Activated CD4-positive, alpha-beta T cell treated with anti-CD3 and anti-CD28 coated beads for 1 hour (primary cell): Measurements from ENCODE around the gene CDHR1.

Experiments used
- DNase-seq: peaks from one replicate; pipeline ENCODE4 v3.0.0-alpha.2; 2020

The CDHR1 gene

GRCh38 chr10:84201682-84202081 lies 7.3 kb downstream of the CDHR1 start:
- no peak for DNase-seq

GRCh38 chr10:84202349-84202748 lies 8.0 kb downstream of the CDHR1 start:
- DNase-seq, result no peak

- DNase-seq, result no peak
These were observed 9.8 kb downstream of the CDHR1 start for GRCh38 chr10:84204122-84204521.

- DNase-seq, result no peak
These were observed 10.3 kb downstream of the CDHR1 start for GRCh38 chr10:84204610-84205009.

- DNase-seq, result peak; percentile 22
These were observed 10.9 kb downstream of the CDHR1 start for GRCh38 chr10:84205049-84205852.

- no peak for DNase-seq
These were observed 11.7 kb downstream of the CDHR1 start for GRCh38 chr10:84205853-84206525.

- DNase-seq, result no peak
These were observed 13.7 kb downstream of the CDHR1 start for GRCh38 chr10:84208023-84208422.

DNA sequence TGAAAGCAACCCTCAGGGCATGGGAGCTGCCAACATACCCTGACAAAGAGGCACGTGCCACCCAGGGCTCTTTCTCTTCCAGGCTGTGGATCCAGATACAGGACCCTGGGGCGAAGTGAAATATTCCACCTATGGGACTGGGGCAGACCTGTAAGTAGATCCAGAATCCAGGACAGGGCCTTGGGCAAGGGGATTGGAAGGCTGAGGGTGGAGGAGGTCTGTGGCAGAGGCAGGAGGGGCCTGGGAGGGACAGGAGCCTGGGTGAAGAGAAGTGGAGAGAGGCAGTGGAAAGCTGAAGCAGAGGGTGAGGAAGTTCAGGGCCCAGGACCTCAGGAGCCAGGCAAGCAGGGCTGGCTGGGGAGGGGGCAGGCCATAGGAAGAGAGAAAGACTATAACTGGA lies 17.2 kb downstream of the CDHR1 start:
- DNase-seq, result no peak

GRCh38 chr10:84212014-84212413 lies 17.7 kb downstream of the CDHR1 start:
- DNase-seq, result no peak

GRCh38 chr10:84213076-84213475 lies 18.7 kb downstream of the CDHR1 start:
- no peak for DNase-seq

DNA sequence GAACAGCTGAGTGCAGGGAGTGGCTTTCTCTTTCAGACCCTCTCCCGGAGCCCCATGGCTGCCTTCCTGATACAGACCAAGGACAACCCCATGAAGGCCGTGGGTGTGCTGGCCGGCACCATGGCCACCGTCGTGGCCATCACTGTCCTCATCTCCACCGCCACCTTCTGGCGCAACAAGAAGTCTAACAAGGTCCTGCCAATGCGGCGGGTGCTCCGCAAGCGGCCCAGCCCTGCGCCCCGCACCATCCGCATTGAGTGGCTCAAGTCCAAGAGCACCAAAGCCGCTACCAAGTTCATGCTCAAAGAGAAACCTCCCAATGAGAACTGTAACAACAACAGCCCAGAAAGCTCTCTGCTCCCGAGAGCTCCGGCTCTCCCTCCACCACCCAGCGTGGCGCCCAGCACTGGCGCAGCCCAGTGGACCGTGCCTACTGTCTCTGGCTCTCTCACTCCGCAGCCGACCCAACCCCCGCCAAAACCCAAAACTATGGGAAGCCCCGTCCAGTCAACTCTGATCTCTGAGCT lies 19.8 kb downstream of the CDHR1 start:
- DNase-seq, result no peak

DNA sequence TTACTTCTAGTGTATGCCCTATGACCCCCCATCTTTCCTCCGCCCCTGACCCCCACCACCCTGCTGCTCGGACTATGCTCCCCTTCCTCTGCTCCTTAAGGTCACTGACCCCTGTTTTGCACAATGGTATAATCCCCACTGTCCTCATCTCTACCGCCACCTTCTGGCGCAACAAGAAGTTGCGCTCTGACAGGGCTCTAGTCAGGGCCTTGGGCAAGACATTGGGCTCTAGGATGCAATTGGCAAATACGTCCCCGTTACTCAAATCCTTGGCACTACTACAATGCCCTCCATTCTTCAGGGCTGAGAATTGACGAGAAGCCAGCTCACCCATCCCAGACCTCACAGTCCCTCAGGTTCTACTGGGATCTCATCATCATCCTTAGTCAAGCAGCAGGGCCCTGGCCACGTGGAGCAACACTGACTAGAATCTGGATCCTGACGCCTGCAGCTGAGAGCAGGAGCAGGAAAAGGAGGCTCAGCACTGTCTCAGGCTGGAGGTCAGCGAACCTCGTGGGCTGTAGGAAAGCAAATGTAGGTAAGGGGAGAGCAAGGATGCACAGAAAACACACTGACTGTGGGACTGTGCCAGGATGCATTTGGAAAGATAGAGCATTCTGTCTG lies 20.4 kb downstream of the CDHR1 start:
- DNase-seq, result no peak

DNA sequence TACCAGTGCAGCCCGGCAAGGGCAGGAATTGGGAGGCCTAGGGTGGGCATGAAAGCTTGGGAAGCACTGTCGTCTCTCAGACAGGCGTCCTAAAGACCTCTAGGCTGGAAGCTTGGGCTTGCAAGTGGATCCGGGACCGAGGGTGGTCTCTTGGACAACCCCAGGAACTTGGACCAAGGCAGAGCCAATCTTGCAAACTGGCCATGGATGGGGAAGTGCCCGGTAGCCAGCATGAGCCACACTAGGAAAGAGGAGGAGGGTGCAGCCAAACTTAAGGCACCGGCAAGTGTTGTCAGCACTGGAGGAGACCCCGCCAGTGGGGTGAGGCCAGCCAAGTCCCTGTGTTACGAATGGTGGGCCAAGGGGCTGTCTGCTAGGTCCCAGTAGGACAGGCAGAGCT lies 22.5 kb downstream of the CDHR1 start:
- no peak for DNase-seq

GRCh38 chr10:84217746-84218145 lies 23.4 kb downstream of the CDHR1 start:
- DNase-seq, result no peak

DNA sequence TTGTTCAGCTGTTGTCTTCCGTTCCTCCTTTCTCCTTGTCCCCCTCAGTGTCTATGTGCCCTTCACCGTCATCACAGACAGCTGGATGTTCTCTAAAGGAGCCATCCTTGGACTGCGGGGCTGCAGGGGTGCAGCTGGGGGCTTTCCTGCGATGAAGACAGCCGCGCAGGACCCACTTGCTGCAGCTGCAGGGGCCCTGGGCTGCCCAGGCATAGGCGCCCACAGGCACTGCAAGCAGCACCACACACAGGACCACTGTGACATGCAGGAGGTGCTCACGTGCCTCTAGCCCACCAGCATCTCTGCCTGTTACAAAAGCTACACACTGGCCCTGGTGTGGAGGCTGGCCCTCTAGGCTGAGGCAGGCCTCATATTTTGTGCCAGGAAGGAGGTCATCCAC lies 27.6 kb downstream of the CDHR1 start:
- no peak for DNase-seq

DNA sequence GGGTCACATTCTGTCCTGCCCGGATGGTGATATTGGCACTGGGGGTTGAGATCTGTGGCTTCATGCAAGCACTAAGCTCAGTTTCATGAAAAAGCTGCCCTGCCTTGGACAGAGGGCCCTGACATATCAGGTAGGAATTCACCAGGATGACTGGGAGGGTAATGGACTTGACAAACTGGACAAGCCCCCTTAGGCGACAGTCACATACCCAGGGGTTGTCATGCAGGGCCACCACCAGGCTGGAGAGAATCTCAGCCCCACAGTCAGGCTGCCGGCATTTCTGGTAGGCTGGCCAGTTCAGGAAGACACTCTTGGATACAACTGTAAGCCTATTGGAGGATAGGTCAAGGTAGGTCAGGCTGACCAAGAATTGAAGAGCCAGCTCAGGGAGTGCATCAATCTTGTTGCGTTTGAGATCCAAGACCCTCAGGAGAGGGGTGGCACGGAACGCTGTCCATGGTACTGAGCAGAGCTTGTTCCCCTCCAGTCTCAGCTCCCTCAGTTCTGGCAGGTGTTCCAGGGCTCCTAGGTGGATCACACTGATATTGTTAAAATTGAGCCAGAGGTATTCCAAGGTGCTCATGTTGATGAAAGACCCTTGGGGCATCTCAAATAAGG lies 30.2 kb downstream of the CDHR1 start:
- DNase-seq, result no peak

DNA sequence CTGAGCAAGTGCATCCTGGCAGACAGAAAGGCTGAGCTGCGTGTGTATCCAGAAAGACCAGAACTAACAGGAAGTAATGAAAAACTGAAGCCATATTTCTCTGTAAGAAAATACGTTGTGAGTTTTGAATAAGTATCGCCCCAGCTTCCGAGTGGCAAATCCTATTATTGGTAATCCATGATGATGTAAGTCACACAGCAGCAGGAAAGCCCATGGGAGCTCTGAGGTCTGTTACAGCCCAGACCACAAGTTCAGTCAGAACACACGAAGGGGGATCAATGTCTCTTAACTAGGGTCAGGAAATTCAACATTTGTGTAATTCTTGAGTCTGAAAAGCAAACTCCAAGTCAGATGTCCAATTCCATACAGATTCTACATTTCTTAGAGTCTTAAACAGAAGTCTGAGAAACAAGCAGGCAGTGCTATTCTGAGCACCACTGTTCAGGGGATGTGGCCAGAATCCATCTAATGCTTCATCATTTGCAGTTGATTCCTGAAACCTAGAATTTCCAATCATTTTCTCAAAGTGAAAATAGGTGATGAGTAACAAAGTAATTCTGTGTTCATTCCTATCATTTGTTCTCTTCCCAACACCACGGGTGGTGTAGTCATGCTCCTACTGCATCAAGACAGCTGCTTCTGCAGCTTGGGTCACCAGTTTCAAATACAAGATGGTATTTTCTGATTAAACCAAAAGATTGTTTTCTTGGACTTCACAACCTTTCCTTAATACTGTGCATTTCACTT lies 31.3 kb downstream of the CDHR1 start, which contains the start of gene LRIT2:
TSS of gene LRIT2 (minus strand) at position 118 of the 747 bp plus-strand sequence. CDS start at position 94, 24 bp downstream.
- DNase-seq, result no peak

DNA sequence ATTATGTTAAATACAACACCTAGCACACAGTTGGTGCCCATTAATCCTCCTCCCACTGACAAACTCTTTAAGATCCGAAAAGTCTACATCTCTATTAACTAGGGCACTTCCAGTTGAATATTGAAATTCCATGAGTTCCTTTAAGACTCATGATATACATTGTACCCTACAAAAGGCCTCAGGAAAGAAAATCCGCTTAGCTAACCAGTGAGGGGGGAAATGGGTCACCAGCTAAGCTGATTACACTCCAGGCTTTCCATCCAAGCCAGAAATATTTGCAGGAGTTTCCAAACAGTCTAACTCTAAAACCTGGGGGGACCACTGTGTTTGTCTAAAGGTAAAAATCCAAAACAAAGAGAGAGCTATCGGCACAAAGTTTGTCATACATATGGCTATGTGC lies 32.3 kb downstream of the CDHR1 start:
- DNase-seq, result no peak

DNA sequence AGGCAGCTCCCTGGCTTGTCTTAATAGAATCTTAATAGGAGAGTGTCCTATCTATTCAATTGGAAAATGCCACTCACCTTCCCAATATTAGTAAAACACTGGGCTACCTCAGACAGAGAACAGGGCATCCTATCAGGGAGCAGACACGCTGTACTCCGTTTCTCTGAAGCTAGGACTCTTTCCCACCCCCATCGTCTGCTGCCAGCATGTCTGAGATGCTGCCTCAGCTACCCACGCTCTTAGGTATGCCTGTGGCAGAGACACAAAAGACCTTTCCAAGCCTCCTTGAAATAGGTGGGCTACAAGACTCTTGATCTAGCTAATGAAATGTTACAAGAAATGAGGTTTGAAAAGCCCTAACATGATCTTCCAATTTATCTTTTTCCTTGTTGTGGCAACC lies 33.5 kb downstream of the CDHR1 start:
- no peak for DNase-seq

- DNase-seq, result no peak
These were observed 36.0 kb downstream of the CDHR1 start for GRCh38 chr10:84230359-84230758.

GRCh38 chr10:84232376-84232775 lies 38.0 kb downstream of the CDHR1 start:
- no peak for DNase-seq

- no peak for DNase-seq
These were observed 39.6 kb downstream of the CDHR1 start for GRCh38 chr10:84233940-84234339.

DNA sequence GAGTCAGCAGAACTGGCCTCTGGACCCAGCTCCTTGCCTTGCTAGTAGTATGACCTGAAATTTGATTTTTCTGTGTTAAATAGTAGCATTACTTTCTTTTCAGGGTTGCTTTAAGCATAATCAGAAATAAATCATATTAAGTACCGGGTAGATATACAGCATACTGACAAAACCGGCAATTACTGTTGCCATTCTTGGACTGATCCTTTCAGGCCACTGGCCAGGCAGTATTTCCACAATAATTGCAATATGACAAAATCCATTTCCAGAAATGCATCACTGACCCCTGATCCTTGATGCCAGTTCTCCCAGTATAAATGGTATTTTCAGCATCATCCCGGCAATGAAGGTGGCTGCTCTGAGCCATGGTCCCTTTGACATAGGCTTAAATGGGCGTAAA lies 40.1 kb downstream of the CDHR1 start:
- no peak for DNase-seq
